SK-N-SH (cell line): ENCODE measurements around the gene SLC6A11. TPM values are rescaled to one million over a fixed set of nuclear protein-coding genes. Genes with fewer than 3 reads are reported as not detected.

ENCODE experiments used
- CTCF ChIA-PET: fragments of 300-600, 350-600 bp; formaldehyde crosslinking; extraction: SDS; loops from one replicate; lab custom pipeline; 2021; lab: Yijun Ruan, JAX
- POLR2A ChIA-PET: fragments of 350-600 bp; sonication (Branson Sonifier 250); formaldehyde crosslinking; extraction: SDS; loops from one replicate; lab custom pipeline; 2020; ENCODE audit warnings: antibody characterized with exemption, inconsistent platforms; lab: Yijun Ruan, JAX
- DNase-seq: peaks from one replicate; pipeline ENCODE4 v3.0.0; 2012
- H2AFZ ChIP-seq: fragments of 200-600 bp; sonication (generic); 2 replicates; pipeline ENCODE4 v1.8.1; 2016; ENCODE audit warnings: antibody characterized with exemption, mild to moderate bottlenecking, low read depth
- H3F3A ChIP-seq: fragments of 200-600 bp; sonication (generic); replicated peaks from 2 replicates; pipeline ENCODE3; 2016; ENCODE audit warnings: antibody characterized with exemption, mild to moderate bottlenecking; ENCODE audit not compliant: insufficient read depth
- H3K27ac ChIP-seq, 2 experiments: fragments of 200-500 bp in 1 of 2; fragments of 200-600 bp in 1 of 2; sonication (Bioruptor generic) in 1 of 2; sonication (generic), shearing (Covaris generic) in 1 of 2; 2 replicates each; pipeline versions ENCODE4 v1.5.1 to v1.6.1; 2014 to 2016; ENCODE audit warnings: low read depth in 2 of 2, inconsistent platforms in 1 of 2, low read length in 1 of 2, mild to moderate bottlenecking in 1 of 2, mixed read lengths in 1 of 2
- H3K27me3 ChIP-seq: fragments of 200-600 bp; sonication (generic), shearing (Covaris generic); 2 replicates; pipeline ENCODE4 v1.6.1; 2016; ENCODE audit warnings: mixed run types; ENCODE audit not compliant: insufficient read depth
- H3K36me3 ChIP-seq, 2 experiments: fragments of 200-500 bp in 1 of 2; fragments of 200-600 bp in 1 of 2; sonication (Bioruptor generic) in 1 of 2; sonication (generic) in 1 of 2; replicated peaks in 1 of 2; 2 replicates each; pipeline versions ENCODE3 to v1.5.1; 2014 to 2016; ENCODE audit warnings: low read length in 1 of 2, mild to moderate bottlenecking in 1 of 2; ENCODE audit not compliant: insufficient read depth in 2 of 2, control insufficient read depth in 1 of 2
- H3K4me1 ChIP-seq, 2 experiments: fragments of 200-500 bp in 1 of 2; fragments of 200-600 bp in 1 of 2; sonication (Bioruptor generic) in 1 of 2; sonication (generic), shearing (Covaris generic) in 1 of 2; 2 replicates each; pipeline versions ENCODE4 v1.5.1 to v1.6.1; 2014 to 2016; ENCODE audit warnings: low read depth in 1 of 2, low read length in 1 of 2, mixed run types in 1 of 2; ENCODE audit not compliant: insufficient read depth in 2 of 2, control insufficient read depth in 1 of 2
- H3K4me2 ChIP-seq: fragments of 200-600 bp; sonication (generic), shearing (Covaris generic); 2 replicates; pipeline ENCODE4 v1.6.1; 2017; ENCODE audit warnings: mixed run types
- H3K4me3 ChIP-seq, 2 experiments: fragments of 200-500 bp in 1 of 2; fragments of 200-600 bp in 1 of 2; sonication (Bioruptor generic) in 1 of 2; sonication (generic), shearing (Covaris generic) in 1 of 2; 2 replicates each; pipeline versions ENCODE4 v1.5.1 to v1.8.1; 2014 to 2016; ENCODE audit warnings: low read depth in 2 of 2, inconsistent platforms in 1 of 2, low read length in 1 of 2, mild to moderate bottlenecking in 1 of 2, mixed read lengths in 1 of 2, moderate library complexity in 1 of 2
- H3K79me2 ChIP-seq: fragments of 200-600 bp; sonication (generic); 2 replicates; pipeline ENCODE4 v1.8.1; 2017; ENCODE audit warnings: mild to moderate bottlenecking; ENCODE audit not compliant: insufficient read depth
- H3K9ac ChIP-seq: fragments of 200-600 bp; sonication (generic); 2 replicates; pipeline ENCODE4 v1.6.1; 2017; ENCODE audit warnings: mixed run types
- H3K9me2 ChIP-seq: fragments of 200-600 bp; sonication (generic); 2 replicates; pipeline ENCODE4 v1.6.1; 2017; ENCODE audit warnings: mixed run types
- H3K9me3 ChIP-seq: fragments of 200-600 bp; sonication (generic); 2 replicates; pipeline ENCODE4 v1.6.1; 2017; ENCODE audit warnings: mixed run types, mild to moderate bottlenecking, moderate library complexity
- H4K20me1 ChIP-seq: fragments of 200-600 bp; sonication (generic); 2 replicates; pipeline ENCODE4 v1.6.1; 2017; ENCODE audit warnings: mild to moderate bottlenecking, mixed run types; ENCODE audit not compliant: insufficient read depth
- CHD2 ChIP-seq: fragments of 150-350 bp; IDR thresholded peaks from 2 replicates; pipeline ENCODE4 v1.6.1; 2018; ENCODE audit warnings: low read length; ENCODE audit not compliant: partially characterized antibody
- CTCF ChIP-seq: fragments of 200-600 bp; sonication (generic); IDR thresholded peaks from 2 replicates; pipeline ENCODE4 v1.6.1; 2017; ENCODE audit warnings: antibody characterized with exemption, mild to moderate bottlenecking, moderate library complexity
- ELF1 ChIP-seq: IDR thresholded peaks from 2 replicates; pipeline ENCODE4 v1.4.0; 2012
- EZH2phosphoT487 ChIP-seq: fragments of 200-600 bp; sonication (generic); IDR thresholded peaks from 2 replicates; pipeline ENCODE4 v1.6.1; 2017; ENCODE audit warnings: low read depth, mixed run types, mild to moderate bottlenecking, antibody characterized with exemption, moderate library complexity, borderline replicate concordance
- FOXJ3 ChIP-seq: sonication (generic); formaldehyde crosslinking; IDR thresholded peaks from 2 replicates; pipeline ENCODE4 v1.5.1; 2020; ENCODE audit warnings: mild to moderate bottlenecking, missing genetic modification reagents
- GATA2 ChIP-seq: sonication (generic); formaldehyde crosslinking; IDR thresholded peaks from 2 replicates; pipeline ENCODE4 v1.5.0; 2020; ENCODE audit warnings: mild to moderate bottlenecking, missing genetic modification reagents
- IRF3 ChIP-seq: fragments of 150-350 bp; IDR thresholded peaks from 2 replicates; pipeline ENCODE4 v1.6.1; 2016; ENCODE audit warnings: mild to moderate bottlenecking, low read depth, low read length
- JUND ChIP-seq: IDR thresholded peaks from 2 replicates; pipeline ENCODE4 v1.4.0; 2012
- MEF2A ChIP-seq: IDR thresholded peaks from 2 replicates; pipeline ENCODE4 v1.4.0; 2012; ENCODE audit warnings: low read depth, borderline replicate concordance
- PBX3 ChIP-seq: IDR thresholded peaks from 2 replicates; pipeline ENCODE4; 2012
- POLR2AphosphoS5 ChIP-seq: IDR thresholded peaks from 2 replicates; pipeline ENCODE4 v1.6.1; 2012; ENCODE audit warnings: low read depth, low read length
- REST ChIP-seq: IDR thresholded peaks from 2 replicates; pipeline ENCODE4 v1.6.1; 2012; ENCODE audit warnings: mild to moderate bottlenecking, low read depth, low read length, moderate library complexity
- RFX5 ChIP-seq: IDR thresholded peaks from 2 replicates; pipeline ENCODE4 v1.6.1; 2012; ENCODE audit warnings: mild to moderate bottlenecking, improper control_type of control experiment, low read length
- SMC3 ChIP-seq: IDR thresholded peaks from 2 replicates; pipeline ENCODE4 v1.6.1; 2012; ENCODE audit warnings: low read depth, low read length, improper control_type of control experiment
- TCF12 ChIP-seq: IDR thresholded peaks from 2 replicates; pipeline ENCODE4 v1.4.0; 2012
- USF1 ChIP-seq: IDR thresholded peaks from 2 replicates; pipeline ENCODE4 v1.4.0; 2012; ENCODE audit warnings: low read depth, borderline replicate concordance
- USF2 ChIP-seq: fragments of 150-350 bp; IDR thresholded peaks from 2 replicates; pipeline ENCODE4 v1.6.1; 2017; ENCODE audit warnings: antibody characterized with exemption, low read length, low read depth, borderline replicate concordance
- YY1 ChIP-seq: IDR thresholded peaks from 2 replicates; pipeline ENCODE4 v1.4.0; 2012; ENCODE audit warnings: low read depth, mild to moderate bottlenecking
- ZBTB33 ChIP-seq: IDR thresholded peaks from 2 replicates; pipeline ENCODE4 v1.4.0; 2012; ENCODE audit warnings: low read depth, borderline replicate concordance
- WGBS: methylation state at CpG from one replicate; pipeline ENCODE4 v1.1.6; 2017; ENCODE audit warnings: low lambda C conversion rate; 5-methylcytosine and 5-hydroxymethylcytosine counted together
- polyA plus RNA-seq, 3 experiments: library from polyadenylated mRNA; depleted of rRNA; stranded (reverse); fragments of >200 nt; gene quantifications; 2 replicates each; pipeline ENCODE4 v1.2.3, GENCODE V29; 2012

The SLC6A11 gene
- polyA plus RNA-seq, 1 of the 3 experiments (the other 2 are of a cell fraction) = 0.03 TPM

GRCh38 chr3:10941972-10942371, 125.9 kb downstream of the SLC6A11 start (continued):
- TF ChIP-seq ELF1 (no peak), EZH2phosphoT487 (no peak)

GRCh38 chr3:10942690-10943205, 126.7 kb downstream of the SLC6A11 start:
- Histone ChIP-seq H3K9ac (no peak overlapping the region), H3K9me2 (no peaks in the 10 kb centered on the region), H2AFZ (no peak overlapping the region), H3K27ac (no peak overlapping the region), H3K4me3 (no peak overlapping the region), H3K36me3 (no peaks in the 10 kb centered on the region), H3K9me3 (no peaks in the 10 kb centered on the region), H3K27me3 (no peaks in the 10 kb centered on the region), H3K4me2 (no peak overlapping the region), H3K4me1 (peaks cover 0 to 2% of the 10 kb centered on the region in 2 experiments; a peak in 1 of 4 replicates), H4K20me1 (no peaks in the 10 kb centered on the region), H3K79me2 (no peaks in the 10 kb centered on the region), H3F3A (no peaks in the 10 kb centered on the region)
- 20% methylated on average over 4 of the region's 4 CpGs for WGBS
- no peak for DNase-seq
- TF ChIP-seq POLR2AphosphoS5 (no peak), PBX3 (no peak), TCF12 (no peak), RFX5 (no peak), USF2 (no peak), YY1 (no peak), CHD2 (no peak), REST (no peak), FOXJ3 (CRISPR knock-in tag) (no peak), MEF2A (no peak), IRF3 (no peak), ELF1 (no peak), SMC3 (no peak), JUND (no peak), GATA2 (no peak), CTCF (no peak), ZBTB33 (no peak), USF1 (no peak)
- ChIA-PET CTCF (interaction anchor here (0.5 to 12.7 kb wide), 13 partner anchors 8 to 193 kb away, joined by 3 to 281 read pairs (median 3); no protein-coding TSS in a partner anchor), POLR2A (no interaction called here)
